Caki2 (cell line): ENCODE data around the gene SAP30BP. TPM values are rescaled to one million over a fixed set of nuclear protein-coding genes. Genes with fewer than 3 reads are reported as not detected.

Source experiments
- total RNA-seq: library from RNA; depleted of rRNA; stranded (reverse); fragments of >200 nt; shearing (Covaris generic); gene quantifications from 2 replicates; pipeline ENCODE4 v1.2.3, GENCODE V29; 2014; ENCODE audit warnings: low replicate concordance; rRNA removed

SAP30BP gene
- total RNA-seq, 1 experiment from 2014 or later, result 96.6 TPM

Other genes with a start within 250 kb of the SAP30BP start
- gene TMEM94, start 210.7 kb upstream of the SAP30BP start, total RNA-seq, result 65.8 and 66.0 TPM in 2 replicates
- gene CASKIN2, start 151.8 kb upstream of the SAP30BP start, total RNA-seq, result 12.9 and 16.9 TPM in 2 replicates
- 53.3 and 78.0 TPM in 2 replicates for gene TSEN54, start 150.8 kb upstream of the SAP30BP start, total RNA-seq
- 34.2 and 42.5 TPM in 2 replicates for gene LLGL2, start 141.6 kb upstream of the SAP30BP start, total RNA-seq
- gene MYO15B, start 79.5 kb upstream of the SAP30BP start, total RNA-seq, result 0.34 and 16.6 TPM in 2 replicates
- not detected in 2 replicates for gene SMIM5, start 33.9 kb upstream of the SAP30BP start, total RNA-seq
- gene RECQL5, start 184 bp upstream of the SAP30BP start, total RNA-seq, result 28.6 and 38.9 TPM in 2 replicates
- 8.1 and 12.4 TPM in 2 replicates for gene ITGB4, start 54.1 kb downstream of the SAP30BP start, total RNA-seq
- 45.8 and 57.3 TPM in 2 replicates for gene GALK1, start 97.9 kb downstream of the SAP30BP start, total RNA-seq
- 34.4 and 37.1 TPM in 2 replicates for gene UNK, start 117.5 kb downstream of the SAP30BP start, total RNA-seq
- 1.5 and 2.2 TPM in 2 replicates for gene UNC13D, start 177.1 kb downstream of the SAP30BP start, total RNA-seq
- 16.9 and 25.7 TPM in 2 replicates for gene WBP2, start 188.0 kb downstream of the SAP30BP start, total RNA-seq
- 73.4 and 102 TPM in 2 replicates for gene TRIM47, start 211.2 kb downstream of the SAP30BP start, total RNA-seq
- 30.9 and 44.3 TPM in 2 replicates for gene TRIM65, start 229.6 kb downstream of the SAP30BP start, total RNA-seq
- 103 and 124 TPM in 2 replicates for gene MRPL38, start 237.5 kb downstream of the SAP30BP start, total RNA-seq